Activated CD4-positive, alpha-beta memory T cell treated with anti-CD3 and anti-CD28 coated beads, Interleukin-2, amount 10 ng/mL, durations not matched to agents 7 days and 5 days (primary cell): ENCODE data around the gene FAM117B. TPM values are rescaled to one million over a fixed set of nuclear protein-coding genes. Genes with fewer than 3 reads are reported as not detected.

Experiments
- CTCF ChIA-PET: fragments of 350-600 bp; sonication (Branson Sonifier 250); formaldehyde crosslinking; loops from one replicate; lab custom pipeline; 2021; ENCODE audit warnings: antibody characterized with exemption, inconsistent platforms; lab: Charles Lee
- POLR2A ChIA-PET: fragments of 350-600 bp; sonication (Branson Sonifier 250); formaldehyde crosslinking; loops from one replicate; lab custom pipeline; 2021; ENCODE audit warnings: antibody characterized with exemption; lab: Charles Lee
- DNase-seq: peaks from one replicate; pipeline ENCODE4 v3.0.0-alpha.2; 2020
- H3K27ac Mint-ChIP-seq: one replicate; pipeline ENCODE4 v1.8.0; 2021; ENCODE audit warnings: mild to moderate bottlenecking, mixed read lengths
- H3K27me3 Mint-ChIP-seq: one replicate; pipeline ENCODE4 v1.8.0; 2021; ENCODE audit warnings: mixed read lengths
- H3K36me3 Mint-ChIP-seq: one replicate; pipeline ENCODE4 v1.8.0; 2021; ENCODE audit warnings: low read depth, mixed read lengths
- H3K4me1 Mint-ChIP-seq: one replicate; pipeline ENCODE4 v1.8.0; 2021; ENCODE audit warnings: mixed read lengths
- H3K4me3 Mint-ChIP-seq: one replicate; pipeline ENCODE4 v1.8.0; 2021; ENCODE audit warnings: mild to moderate bottlenecking, mixed read lengths
- H3K9me3 Mint-ChIP-seq: one replicate; pipeline ENCODE4 v1.8.0; 2021; ENCODE audit warnings: mixed read lengths
- total RNA-seq, 2 experiments: library from RNA; stranded (reverse); gene quantifications; one replicate each; pipeline ENCODE4 v1.2.3, GENCODE V29; 2021

The FAM117B gene
- total RNA-seq, 2 experiments from 2014 or later: 4.3 to 5.2 TPM

DNA sequence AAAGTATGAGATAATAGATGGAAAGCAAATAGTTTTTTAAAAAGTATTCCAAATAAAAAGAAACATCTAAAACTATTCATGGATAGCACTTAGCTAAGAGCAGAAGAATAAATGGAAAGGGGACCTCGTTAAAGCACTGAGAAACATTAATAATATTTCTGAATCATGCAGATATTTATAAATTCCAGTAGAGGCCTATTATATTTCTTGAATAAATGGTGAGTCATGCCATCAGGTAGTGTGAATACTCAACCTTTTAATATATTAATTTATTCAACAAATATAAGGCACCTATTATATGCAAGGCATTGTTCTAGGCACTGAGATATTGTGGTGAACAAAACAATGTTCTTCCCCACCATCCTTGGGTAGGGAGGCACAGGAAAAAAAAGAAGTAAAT lies 183.0 kb downstream of the FAM117B start:
- no peaks in the 10 kb centered on the region for H3K27me3 Mint-ChIP-seq
- CTCF ChIA-PET: interaction anchor here (0.5 to 0.9 kb wide), 2 partner anchors 22 to 227 kb away, joined by 3 to 5 read pairs; no protein-coding TSS in a partner anchor

GRCh38 chr2:202818321-202818720 lies 183.6 kb downstream of the FAM117B start:
- no peaks in the 10 kb centered on the region for H3K36me3 Mint-ChIP-seq
- no peaks in the 10 kb centered on the region for H3K4me1 Mint-ChIP-seq
- CTCF ChIA-PET: no interaction called here
- no peak overlapping the region for H3K4me3 Mint-ChIP-seq
- H3K27ac Mint-ChIP-seq: no peak overlapping the region
- no peak for DNase-seq
- no peaks in the 10 kb centered on the region for H3K9me3 Mint-ChIP-seq
- POLR2A ChIA-PET: no interaction called here
- H3K27me3 Mint-ChIP-seq: no peaks in the 10 kb centered on the region

More for the DNA sequence above, 183.0 kb downstream of the FAM117B start:
- Mint-ChIP-seq H3K36me3 (no peaks in the 10 kb centered on the region), H3K27ac (no peak overlapping the region), H3K4me1 (no peaks in the 10 kb centered on the region), H3K9me3 (no peaks in the 10 kb centered on the region), H3K4me3 (no peak overlapping the region)
- POLR2A ChIA-PET: no interaction called here
- no peak for DNase-seq

Other genes starting within 250 kb of the FAM117B start
- gene ICA1L, start 236.8 kb downstream of the FAM117B start, total RNA-seq: 1 to 10 TPM; 3.1 to 5.6 TPM